SIG-M5 treated with dmso at 0.1 percent for 504 hours (cell line): ENCODE measurements around the gene SH3PXD2A.
"Not testable (repeated sequence)": the region's sequence is repeated elsewhere in the genome, so short reads cannot be mapped to it uniquely, and the experiment has no call there.

ENCODE experiments used
- DNase-seq: peaks from one replicate; lab custom pipeline; 2025; ENCODE audit not compliant: unreplicated experiment; lab: John Stamatoyannopoulos, UW

Gene SH3PXD2A

DNA sequence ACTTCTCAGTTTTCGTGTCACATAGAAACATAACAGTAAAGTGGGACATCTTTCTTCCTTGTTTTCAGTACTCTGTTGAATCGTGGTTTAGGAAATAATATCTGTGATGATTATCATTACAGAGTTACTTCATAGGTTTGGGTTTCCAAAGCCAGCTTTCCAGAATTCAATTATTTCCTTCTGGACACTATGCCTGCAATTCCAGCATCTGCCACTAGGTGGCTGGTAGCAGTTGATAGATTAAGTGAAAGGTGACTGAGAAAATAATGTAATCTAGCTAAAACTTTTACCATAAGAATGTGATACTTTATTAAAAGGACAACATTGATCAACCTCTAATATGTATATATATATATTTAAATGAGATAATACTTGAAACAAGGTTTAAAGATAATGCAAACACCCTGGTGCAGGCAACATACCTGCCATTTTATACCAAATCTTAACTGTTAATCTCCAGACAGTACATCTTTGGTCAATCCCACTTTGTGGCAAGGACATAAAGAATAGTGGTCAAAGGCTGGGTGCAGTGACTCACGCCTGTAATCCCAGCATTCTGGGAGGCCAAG lies 102.6 kb downstream of the SH3PXD2A start:
- peak; percentile 1 for DNase-seq

DNA sequence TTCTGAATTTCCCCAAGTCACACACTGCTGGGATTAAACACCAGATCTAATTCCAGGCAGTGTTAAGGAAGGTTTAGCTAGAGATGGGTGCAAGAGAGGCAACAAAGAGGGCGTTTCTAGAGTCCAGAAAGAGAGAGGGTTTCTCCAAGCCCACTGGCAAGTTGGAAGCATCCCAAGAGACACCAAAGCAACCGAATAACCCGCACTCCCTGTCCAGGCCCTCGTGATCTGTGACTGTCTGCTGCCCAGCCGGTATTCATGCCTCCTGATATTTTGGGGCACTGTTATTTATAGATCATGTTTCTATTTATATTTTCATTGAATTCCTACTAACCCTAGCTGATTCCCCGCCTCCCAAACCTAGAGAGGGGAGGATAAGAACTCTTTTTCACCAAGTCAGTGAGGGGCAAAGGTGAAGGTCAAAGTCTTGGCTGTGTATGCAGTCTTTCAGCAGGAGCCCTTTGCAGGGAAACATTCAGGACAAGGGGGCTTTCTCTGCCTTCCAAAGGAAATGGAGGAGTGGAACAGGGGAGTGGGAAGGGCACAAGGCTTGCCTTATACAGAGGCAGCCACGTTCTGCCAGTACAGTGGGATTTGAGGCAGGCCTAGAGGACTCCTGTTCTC lies 103.6 kb downstream of the SH3PXD2A start:
- no peak for DNase-seq

DNA sequence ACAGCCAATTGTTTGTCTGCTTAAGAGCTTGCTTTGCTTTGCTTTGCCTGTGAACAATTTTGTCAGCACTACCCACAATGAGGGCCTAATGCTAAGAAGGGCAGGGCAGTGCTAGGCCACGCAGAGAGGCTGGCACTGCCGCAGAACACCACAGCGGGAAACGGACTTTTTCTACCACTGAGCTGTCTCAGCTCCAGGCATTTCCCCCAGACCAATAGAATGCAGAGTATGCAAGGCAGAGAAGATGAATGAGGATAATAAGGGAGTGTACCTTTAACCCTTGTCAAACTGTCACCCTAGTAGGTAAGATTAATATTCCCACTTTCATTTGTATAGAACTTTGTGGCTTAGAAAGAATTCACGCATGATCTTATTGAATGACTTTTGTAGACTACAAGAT lies 104.5 kb downstream of the SH3PXD2A start:
- DNase-seq, result no peak

DNA sequence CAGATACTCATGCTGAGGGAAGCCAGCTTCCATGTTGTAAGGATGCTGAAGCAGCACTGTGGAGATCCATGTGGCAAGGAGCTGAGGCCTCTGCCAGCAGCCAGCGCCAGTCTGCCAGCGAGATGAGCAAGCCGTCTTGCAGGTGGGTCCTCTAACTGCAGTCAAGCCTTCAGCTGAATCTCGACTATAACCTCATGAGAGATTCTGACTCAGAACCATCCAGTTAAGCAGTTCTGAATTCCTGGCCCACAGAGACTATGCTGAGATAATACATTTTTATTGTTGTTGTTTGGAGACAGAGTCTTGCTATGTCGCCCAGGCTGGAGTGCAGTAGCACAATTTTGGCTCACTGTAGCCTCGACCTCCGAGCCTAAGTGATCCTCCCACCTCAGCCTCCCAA lies 105.6 kb downstream of the SH3PXD2A start:
- DNase-seq, result no peak

DNA sequence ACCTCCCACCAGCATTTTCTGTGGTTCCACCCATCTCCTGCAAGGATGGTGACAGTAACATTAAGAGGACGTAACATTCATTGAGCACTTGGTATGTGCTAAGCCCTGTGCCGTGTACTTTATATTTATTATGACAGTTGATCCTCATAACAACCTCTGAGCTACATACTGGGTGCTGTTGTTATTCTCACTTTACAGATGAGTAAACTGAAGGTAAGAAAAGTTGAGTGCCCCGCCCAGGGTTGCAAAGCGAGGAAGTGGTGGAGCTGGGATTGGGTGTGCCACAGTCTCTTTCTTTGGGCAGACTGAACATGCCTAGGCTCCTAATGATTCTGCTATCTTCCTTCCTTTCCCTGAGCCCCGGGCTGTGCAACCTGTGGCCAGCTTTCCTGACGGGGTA lies 107.4 kb downstream of the SH3PXD2A start:
- DNase-seq, result no peak

DNA sequence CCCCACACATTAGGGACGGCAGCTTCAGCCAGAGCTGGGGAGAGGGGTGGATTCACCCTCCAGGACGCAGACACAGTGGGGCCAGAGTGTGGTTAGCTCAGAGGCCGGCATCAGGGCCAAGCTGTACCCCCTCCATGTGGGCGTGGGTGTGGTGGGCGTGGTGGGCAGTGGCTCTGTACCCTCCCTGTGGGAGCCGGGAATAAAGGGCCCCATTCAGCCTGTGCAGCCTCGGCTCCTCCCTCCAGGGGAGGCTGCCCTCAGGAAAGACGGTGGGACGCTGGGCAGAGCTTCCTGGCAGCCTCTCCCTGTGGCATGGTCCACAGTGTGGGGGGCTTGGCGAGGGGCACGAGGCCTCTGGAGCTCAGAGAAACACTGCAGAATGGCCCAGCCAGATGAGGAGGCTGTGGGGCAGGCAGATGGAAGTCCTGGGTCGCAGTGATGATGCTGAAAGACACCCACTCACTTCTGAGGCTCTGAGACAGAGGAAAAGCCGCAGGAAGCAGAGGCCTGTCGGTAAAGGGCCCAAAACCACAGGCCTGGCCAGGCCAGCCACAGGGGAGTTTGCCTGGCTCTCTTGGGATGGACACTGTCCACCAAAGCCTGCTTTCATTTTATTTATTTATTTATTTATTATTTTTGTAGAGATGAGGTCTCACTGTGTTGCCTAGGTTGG lies 108.0 kb downstream of the SH3PXD2A start:
- no peak for DNase-seq

DNA sequence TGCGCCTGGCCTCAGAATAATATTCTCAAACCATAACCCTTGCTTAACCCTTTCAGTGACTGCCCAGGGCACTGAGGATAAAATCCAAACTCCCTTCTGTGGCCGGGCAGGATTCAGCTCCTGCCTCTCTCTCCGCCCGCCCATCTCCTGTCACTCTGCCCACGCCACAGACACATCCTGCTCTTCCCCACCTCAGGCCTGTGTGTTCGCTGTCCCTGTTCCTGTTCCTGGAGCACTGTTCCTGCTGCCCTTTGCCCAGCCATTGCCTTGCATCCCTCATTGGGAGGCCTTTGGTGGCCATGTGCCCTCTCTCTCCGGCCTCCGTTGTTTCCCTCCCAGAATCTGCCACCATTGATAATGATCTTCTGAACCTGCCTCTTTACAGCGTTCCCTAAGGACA lies 108.8 kb downstream of the SH3PXD2A start:
- DNase-seq, result no peak

DNA sequence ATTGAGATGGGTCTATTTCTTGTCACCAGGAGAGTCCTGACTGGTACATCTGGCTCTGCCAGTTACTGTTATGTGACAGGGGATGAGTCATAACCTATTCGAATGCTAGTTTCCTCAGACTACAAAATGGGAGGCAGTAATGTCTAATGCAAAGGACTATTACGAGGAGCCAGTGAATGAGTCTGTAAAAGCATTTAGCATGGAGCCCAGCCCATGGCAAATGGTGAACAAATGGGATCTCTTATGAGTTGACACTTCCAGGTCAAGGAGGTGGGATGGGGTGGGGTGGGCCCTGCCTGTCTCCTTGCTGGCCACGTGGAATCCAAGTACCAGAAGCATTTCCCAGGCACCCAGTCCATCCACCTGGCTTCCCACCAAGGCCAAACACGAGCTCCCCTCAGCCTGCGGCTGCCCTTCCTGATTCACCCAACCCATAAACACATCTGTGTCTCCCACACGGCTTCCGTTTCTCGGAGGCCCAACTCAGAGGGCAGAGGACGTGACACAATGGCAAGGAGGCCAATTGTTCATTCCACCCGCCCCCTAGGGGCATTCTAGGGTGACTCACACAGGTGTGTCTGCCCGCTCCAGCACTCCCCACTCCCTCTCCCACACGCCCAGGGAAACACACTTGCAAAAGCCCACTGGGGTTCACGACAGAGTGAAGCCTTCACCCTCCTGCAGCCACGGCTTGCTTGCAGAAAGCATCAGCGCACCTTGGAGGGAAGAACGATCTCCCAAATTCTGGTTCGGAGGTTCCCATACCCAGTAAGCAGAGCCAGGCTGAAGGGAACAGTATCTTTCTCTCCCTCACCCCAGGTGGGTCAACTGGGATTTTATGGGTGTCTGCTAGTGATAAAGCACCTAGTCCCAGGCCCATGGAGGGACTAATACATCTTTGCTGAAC lies 109.8 kb downstream of the SH3PXD2A start:
- DNase-seq, result peak; percentile 54

DNA sequence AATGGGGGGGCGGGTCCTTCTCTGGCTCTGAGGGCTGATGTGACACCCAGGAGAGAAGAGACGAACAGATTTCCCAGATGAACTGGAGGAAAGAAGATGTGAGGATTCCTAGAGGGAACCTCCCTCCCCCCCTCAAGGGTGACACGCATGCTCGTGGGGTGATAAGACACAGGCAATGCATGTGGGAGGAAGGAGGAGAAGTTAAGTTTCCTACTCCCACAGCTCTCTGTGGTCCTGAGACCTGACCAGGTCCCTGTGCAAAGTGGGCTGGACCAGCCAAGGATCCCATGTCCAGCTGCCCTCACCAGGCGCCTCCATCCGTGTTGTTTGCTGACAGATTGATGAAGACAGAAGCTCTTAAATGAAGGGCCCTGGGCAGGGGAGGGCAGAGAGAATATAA lies 112.6 kb downstream of the SH3PXD2A start:
- DNase-seq, result no peak

DNA sequence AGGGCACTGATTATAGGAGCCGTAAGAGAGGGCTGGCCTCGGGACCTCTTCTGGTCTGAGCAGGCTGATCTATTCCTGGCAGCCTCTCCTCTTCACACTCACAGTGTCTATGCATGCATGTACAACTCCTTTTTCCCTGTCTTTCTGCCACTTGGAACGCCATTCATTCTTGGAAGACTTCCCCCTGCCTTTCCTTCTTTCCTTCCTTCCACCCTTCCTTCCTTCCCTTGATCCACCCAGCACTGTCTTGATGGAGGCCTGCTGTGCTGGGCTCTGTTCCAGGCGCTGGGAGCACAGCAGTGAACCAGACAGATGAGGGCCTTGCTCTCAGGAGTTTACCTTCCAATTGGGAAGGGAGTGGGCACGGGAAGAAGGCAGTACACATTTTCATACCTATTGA lies 114.8 kb downstream of the SH3PXD2A start:
- DNase-seq, result no peak

DNA sequence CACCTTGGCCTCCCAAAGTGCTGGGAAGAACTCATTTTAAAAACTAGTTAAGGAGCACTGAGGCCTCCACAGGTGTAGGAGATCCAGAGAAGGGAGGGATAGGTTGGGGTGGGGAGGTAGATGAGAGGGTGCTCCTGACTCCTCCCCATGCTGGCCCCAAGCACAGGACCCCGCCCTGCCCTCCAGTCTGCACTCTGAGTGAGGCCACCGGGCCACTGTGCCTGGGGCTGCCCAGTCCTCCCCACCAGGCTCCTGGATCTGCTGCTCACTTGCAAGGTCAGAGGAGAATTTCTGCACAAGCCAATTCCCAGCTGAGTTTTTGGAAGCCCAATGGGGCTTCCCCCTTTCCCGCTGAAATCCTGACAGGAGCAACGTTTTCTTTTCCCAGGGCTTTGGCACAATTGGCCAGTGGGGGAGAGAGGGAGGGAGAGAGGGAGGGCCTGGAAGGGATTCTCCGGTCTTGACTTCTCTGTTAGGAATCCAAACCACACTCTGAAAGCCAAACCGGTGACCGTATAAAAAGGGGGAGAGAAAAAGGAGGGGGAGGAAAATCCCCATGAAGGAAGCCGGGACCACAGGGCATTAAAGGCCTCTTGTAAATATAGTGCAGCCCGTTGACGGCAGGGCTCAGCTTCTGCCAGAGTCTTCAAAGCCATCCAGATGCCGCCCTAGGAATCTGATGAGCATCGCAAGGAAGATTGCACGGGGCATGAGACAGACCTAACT lies 116.2 kb downstream of the SH3PXD2A start:
- no peak for DNase-seq

DNA sequence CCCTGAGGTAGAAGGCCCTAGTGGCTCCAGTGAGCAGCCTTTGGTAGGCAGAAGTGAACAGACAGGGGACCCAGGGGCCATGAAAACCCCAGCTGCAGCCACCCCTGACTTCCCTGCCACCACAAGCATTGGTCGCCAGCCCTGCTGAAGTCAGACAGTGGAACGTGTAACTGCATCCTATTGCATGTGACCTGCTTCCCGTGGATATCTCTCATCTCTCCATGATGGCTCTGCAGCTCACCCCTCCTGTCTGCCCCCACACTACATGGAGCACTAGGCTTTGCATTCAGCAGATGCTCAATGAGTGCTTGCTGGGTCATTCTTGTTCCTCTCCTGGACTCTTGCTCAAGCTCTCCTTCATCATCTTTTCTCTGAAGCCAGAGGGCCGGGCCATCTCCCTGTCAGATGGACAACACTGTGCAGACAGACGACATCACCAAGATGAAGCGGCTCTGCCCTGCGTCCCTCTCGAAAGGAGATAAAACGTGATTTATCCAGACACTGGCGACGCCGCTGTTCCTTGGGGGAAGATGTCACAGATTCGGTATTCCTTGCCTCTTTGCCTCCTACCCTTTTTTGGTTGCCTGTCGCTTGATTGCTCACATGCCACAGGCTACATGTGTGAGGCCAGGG lies 117.5 kb downstream of the SH3PXD2A start:
- DNase-seq, result no peak

DNA sequence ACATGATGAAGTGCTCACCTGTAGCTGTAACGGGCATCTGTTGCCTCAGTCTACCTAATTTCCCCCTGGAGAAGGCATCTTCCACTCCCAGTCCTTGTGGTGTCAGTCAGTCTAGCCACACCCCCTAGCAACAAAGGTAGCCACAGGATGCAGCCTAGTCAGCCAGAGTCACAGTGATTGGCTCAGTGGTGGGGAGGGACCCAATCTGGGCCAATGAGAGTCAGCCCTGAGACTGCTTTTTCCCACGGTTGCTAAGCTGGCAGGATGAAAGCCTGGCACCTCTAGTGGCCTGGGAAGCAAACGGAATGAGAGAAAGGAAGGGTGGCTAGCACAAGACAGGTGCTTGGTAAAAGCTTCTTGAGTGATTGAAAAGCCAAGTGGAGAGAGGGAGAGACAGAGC lies 118.6 kb downstream of the SH3PXD2A start:
- no peak for DNase-seq

DNA sequence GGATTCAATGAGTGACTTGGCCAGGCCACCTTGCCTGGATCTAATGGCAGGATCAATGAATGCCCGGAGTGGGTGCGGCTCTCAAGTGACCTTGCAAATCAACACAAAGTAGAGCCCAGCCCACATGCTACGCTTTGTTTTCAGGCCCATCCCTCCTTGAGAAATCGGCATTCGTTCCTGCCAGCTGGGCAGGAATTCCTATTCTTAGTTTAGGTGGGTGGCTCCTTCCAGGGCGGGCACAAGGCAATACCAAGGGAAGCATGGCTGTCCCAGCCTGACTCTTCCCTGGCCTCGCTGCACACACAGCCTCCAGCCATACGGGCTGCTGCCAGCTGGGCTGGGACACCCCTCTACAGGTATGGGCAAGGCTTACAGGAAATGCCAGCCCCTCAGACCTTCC lies 119.3 kb downstream of the SH3PXD2A start:
- DNase-seq, result no peak

DNA sequence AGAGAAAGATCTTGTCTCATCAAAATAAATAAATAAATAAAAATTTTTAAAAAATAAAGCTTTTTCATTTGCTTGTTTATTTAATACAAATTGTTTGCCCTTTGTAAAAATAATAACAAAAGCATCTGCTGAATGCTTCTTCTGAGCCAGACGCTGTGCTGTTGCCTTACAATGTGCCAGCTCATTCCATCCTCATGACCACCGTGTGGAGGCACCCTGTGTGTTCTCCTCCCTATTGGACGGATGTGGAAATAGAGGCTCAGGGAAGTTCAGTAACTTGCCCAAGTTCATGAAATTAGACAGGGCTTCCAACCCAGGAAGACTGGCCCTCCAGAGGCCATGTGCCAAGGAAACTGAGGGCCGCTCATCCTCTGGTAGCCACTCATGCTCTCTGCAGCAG lies 120.6 kb downstream of the SH3PXD2A start:
- DNase-seq, result no peak

DNA sequence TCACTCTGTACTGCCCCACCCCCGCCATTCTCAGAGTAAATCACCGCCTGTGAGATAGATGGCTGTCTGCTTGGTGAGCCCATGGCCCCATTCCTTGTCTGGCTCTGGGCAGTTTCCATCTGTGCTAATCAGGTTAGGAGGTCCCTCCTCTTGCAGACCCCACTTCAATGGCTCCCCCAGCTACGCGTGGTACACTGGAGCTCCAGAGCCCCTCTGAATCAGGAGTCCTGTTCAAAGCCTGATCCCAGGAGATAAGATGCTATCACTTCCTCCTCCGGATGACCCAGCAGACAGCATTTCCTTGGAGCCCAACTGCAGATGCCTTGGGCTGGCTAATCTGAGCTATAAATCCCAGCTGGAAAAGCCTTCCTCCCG lies 122.3 kb downstream of the SH3PXD2A start:
- no peak for DNase-seq

DNA sequence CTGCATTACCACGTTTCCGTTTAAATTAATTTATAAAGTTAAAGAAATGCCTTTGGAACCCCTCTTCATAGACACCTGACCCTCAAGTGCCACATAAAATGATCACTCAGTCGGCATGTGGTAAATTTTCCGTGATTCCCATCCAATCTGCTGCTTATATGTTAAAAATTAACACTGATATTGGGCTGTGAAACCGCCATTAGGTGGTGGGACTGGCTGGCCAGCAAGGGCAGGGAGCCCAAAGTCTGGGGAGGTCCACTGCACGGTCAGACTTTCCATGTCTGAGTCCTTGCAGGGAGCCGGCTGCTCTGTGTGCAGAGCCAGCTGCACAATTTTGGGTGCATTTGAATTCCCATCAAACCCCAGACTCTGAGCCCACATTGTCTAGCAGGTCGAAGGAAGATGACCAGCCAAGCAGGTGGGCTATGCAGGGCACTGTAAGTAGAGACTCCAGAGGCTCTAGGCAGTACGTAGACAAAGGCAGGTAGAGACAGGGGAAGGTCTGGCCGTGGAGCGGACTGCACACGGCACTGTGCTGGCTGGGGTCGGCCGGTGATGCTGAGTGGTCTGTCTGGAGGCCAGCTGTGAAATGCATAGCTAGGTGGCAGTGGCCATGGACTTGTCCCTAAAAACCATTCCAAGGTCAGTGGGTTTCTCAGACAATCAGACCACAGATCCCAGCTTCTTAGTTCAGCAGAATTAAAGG lies 122.9 kb downstream of the SH3PXD2A start:
- DNase-seq, result no peak

DNA sequence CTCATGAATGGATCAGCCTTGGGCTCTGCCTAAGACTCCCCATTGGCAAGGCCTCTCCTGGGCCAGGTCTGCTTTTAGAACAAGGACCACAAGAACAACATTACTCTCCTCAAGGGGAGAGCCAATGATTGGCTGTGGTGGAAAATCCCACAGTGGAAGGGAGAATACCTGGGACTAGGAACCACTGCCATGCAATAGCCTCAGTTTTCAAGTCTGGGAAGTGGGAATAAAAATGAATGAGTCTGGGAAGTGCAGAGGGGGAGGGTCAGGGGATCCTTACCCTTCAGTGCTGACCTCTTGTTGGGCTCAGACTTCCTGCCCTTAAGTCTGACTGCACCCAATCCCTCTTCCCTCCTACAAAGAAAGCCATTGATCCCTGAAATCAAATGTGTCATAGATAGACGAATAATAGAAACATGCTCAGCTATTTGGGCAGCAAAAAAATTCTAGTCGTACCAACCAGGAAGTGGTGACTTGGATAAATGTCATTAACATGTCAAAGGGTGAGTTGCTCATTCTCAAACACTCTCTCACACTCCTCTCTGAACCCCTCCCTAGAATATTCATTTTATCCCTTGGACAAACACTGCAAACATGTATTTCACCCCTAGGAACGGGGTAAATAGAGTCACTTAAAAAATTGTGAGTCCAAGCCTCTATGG lies 123.6 kb downstream of the SH3PXD2A start:
- no peak for DNase-seq

DNA sequence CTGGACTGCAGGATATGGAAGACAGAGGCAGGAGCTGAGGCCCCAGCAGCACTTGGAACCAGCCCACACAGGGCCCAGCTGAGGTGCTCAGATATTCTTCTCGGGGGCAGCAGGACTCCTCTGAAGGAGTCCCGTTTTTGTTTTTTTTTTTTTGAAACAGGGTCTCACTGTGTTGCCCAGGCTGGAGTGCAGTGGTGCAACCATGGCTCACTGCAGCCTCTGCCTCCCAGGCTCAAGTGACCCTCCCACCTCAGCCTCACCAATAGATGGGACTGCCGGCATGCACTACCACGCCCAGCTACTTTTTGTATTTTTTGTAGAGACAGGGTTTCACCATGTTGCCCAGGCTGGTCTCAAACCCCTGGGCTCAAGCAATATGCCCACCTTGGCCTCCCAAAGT lies 124.3 kb downstream of the SH3PXD2A start:
- not testable (repeated sequence) for DNase-seq
